Measurements from ENCODE around the gene EDA. TPM values are rescaled to one million over a fixed set of nuclear protein-coding genes. Genes with fewer than 3 reads are reported as not detected.

EDA gene
- total and polyA plus RNA-seq, 10 of the 15 experiments (the other 5 are each of a cell fraction or from before 2014, with no cell fraction given), result 0.06 TPM; not detected in 9

- H3K79me2 ChIP-seq (ENCODE audit: control insufficient read depth, insufficient read depth, low read length), result no peaks in the 10 kb centered on the region
- no peak overlapping the region for H3K9ac ChIP-seq (ENCODE audit: control insufficient read depth, insufficient read depth, low read length)
- BruUV-seq (replicated peaks), result no TSS peak
- H2AFZ ChIP-seq (ENCODE audit: control insufficient read depth, low read depth, low read length), result no peak overlapping the region
- no peak overlapping the region for H3K4me2 ChIP-seq (ENCODE audit: control insufficient read depth, insufficient read depth)
- 33% methylated on average over 1 of the region's 1 CpG for WGBS (ENCODE audit: insufficient coverage, insufficient replicate concordance, low lambda C conversion rate, missing lambda C conversion rate)
- no peak for ATAC-seq
- CTCF ChIA-PET, result interaction anchor here (1.2 kb wide), 1 partner anchor 11 kb away, joined by 4 read pairs; no protein-coding TSS in a partner anchor
- POLR2A ChIA-PET, result no interaction called here
- in situ Hi-C loops (cut with MboI) (no loop called here), intact Hi-C loops (cut with micrococcal nuclease; ENCODE audit: unreplicated experiment) (no loop called here)
- SMC1A ChIA-PET (ENCODE audit: uncharacterized antibody, unreplicated experiment), result no interaction called here
- H3K4me3 ChIP-seq, result no peak overlapping the region
- H3K27me3 ChIP-seq (replicated peaks in 1 of 2; ENCODE audit: control insufficient read depth in 2 of 2, insufficient read depth in 2 of 2, low read length in 1 of 2), result no peaks in the 10 kb centered on the region
- FAIRE-seq, result no peak
- no peak overlapping the region for H3K27ac ChIP-seq (ENCODE audit: control insufficient read depth, insufficient read depth)
- DNase-seq (ENCODE audit: low read depth, low spot score), result no peak
- no peaks in the 10 kb centered on the region for H3K36me3 ChIP-seq (ENCODE audit: control insufficient read depth in 2 of 2, insufficient read depth in 2 of 2, low read length in 1 of 2)
- RAD21 ChIA-PET (ENCODE audit: unreplicated experiment), result no interaction called here
- H4K20me1 ChIP-seq (ENCODE audit: control insufficient read depth, insufficient read depth), result no peaks in the 10 kb centered on the region
- no peaks in the 10 kb centered on the region for H3K9me3 ChIP-seq (replicated peaks; ENCODE audit: control insufficient read depth, insufficient read depth, low read length)
- no peaks in the 10 kb centered on the region for H3K4me1 ChIP-seq (ENCODE audit: control insufficient read depth, insufficient read depth, low read length)
- TF ChIP-seq CHD2 (IDR thresholded peaks at IDR 0.05; ENCODE audit: borderline replicate concordance, low read depth, low read length) (no peak), RAD51 (IDR thresholded peaks at IDR 0.05) (no peak), POU2F2 (IDR thresholded peaks at IDR 0.05; ENCODE audit: borderline replicate concordance, low read depth, low read length) (no peak), BHLHE40 (IDR thresholded peaks at IDR 0.05; ENCODE audit: borderline replicate concordance in 1 of 2, low read depth in 2 of 2, low read length in 1 of 2) (no peak), RELB (IDR thresholded peaks at IDR 0.05; ENCODE audit: low read depth) (no peak), ZZZ3 (IDR thresholded peaks at IDR 0.05; ENCODE audit: control insufficient read depth, insufficient read length, low read depth) (no peak), MTA3 (IDR thresholded peaks at IDR 0.05; ENCODE audit: borderline replicate concordance, low read length) (no peak), BMI1 (IDR thresholded peaks at IDR 0.05; ENCODE audit: borderline replicate concordance) (no peak), STAT1 (conservative IDR thresholded peaks at IDR 0.05) (no peak), E2F4 (IDR thresholded peaks at IDR 0.05; ENCODE audit: low read depth, low read length) (no peak)
Measured at GRCh38 chrX:69613946-69614345, 2.0 kb upstream of the EDA start.
